ENCODE data around the gene RFX4. TPM values are rescaled to one million over a fixed set of nuclear protein-coding genes. Genes with fewer than 3 reads are reported as not detected.

RFX4 gene
- total RNA-seq, 1 experiment from 2014 or later = not detected

- Histone ChIP-seq H3K27ac (ENCODE audit: low read depth, low read length) (no peak overlapping the region), H3K9ac (ENCODE audit: low read length) (no peak overlapping the region), H3K27me3 (ENCODE audit: insufficient read depth, low read length) (peaks cover 16% of the 10 kb centered on the region; the same call in 1 of the 2 replicates), H3K4me1 (ENCODE audit: control insufficient read depth in 1 of 2, insufficient read depth in 2 of 2, low read length in 2 of 2) (no peaks in the 10 kb centered on the region), H2AFZ (ENCODE audit: low read depth, low read length, poor library complexity, severe bottlenecking) (no peak overlapping the region), H3K36me3 (ENCODE audit: control insufficient read depth in 1 of 2, insufficient read depth in 2 of 2, low read length in 2 of 2) (no peaks in the 10 kb centered on the region), H4K20me1 (ENCODE audit: insufficient read depth) (no peaks in the 10 kb centered on the region), H3K9me3 (ENCODE audit: control insufficient read depth in 1 of 2, insufficient read depth in 1 of 2, low read depth in 1 of 2, low read length in 2 of 2) (no peaks in the 10 kb centered on the region), H3K79me2 (ENCODE audit: insufficient read depth, low read length) (no peaks in the 10 kb centered on the region), H3K9me2 (ENCODE audit: insufficient read depth) (no peaks in the 10 kb centered on the region), H3K4me3 (replicated peaks in 1 of 2; ENCODE audit: low read depth in 1 of 2, low read length in 2 of 2) (no peak overlapping the region), H3K4me2 (ENCODE audit: low read length) (no peak overlapping the region)
- ATAC-seq (no peak), DNase-seq (ENCODE audit: low read depth, low spot score) (no peak)
- BruUV-seq (replicated peaks) = no TSS peak
- POLR2A ChIA-PET = no interaction called here
- CTCF ChIA-PET = no interaction called here
- RAD21 ChIA-PET (ENCODE audit: low non-redundant PET in 1 of 2, low total read pairs in 2 of 2, uncharacterized antibody in 2 of 2, unreplicated experiment in 2 of 2) = no interaction called here
- intact Hi-C loops (cut with micrococcal nuclease) = no loop called here
- TF ChIP-seq CTCF (IDR thresholded peaks at IDR 0.05 in 2 of 3, conservative IDR thresholded peaks at IDR 0.05 in 1 of 3; ENCODE audit: borderline replicate concordance in 1 of 3, insufficient read depth in 1 of 3, low read depth in 2 of 3, low read length in 2 of 3) = no peak
- no peak for TF ChIP-seq EZH2 (IDR thresholded peaks at IDR 0.05)
- TF ChIP-seq SIN3A (IDR thresholded peaks at IDR 0.05; ENCODE audit: low read depth) = no peak
- TF ChIP-seq ZFX (IDR thresholded peaks at IDR 0.05) = no peak
- TF ChIP-seq TCF7L2 (IDR thresholded peaks at IDR 0.05; ENCODE audit: borderline replicate concordance, extremely low read depth, insufficient read depth, insufficient read length) = no peak
- no peak for TF ChIP-seq MAX (IDR thresholded peaks at IDR 0.05)
- TF ChIP-seq FOSL1 (IDR thresholded peaks at IDR 0.05; ENCODE audit: low read depth) = no peak
- no peak for TF ChIP-seq EZH2phosphoT487 (IDR thresholded peaks at IDR 0.05; ENCODE audit: borderline replicate concordance)
- TF ChIP-seq YY1 (IDR thresholded peaks at IDR 0.05; ENCODE audit: extremely low read depth, insufficient replicate concordance, low read depth, low read length) = no peak
- no peak for TF ChIP-seq RAD21 (IDR thresholded peaks at IDR 0.05; ENCODE audit: low read depth)
- no peak for TF ChIP-seq SRF (IDR thresholded peaks at IDR 0.05; ENCODE audit: low read depth)
- TF ChIP-seq JUND (IDR thresholded peaks at IDR 0.05) = no peak
Measured at GRCh38 chr12:106586278-106586802, 3.5 kb downstream of the RFX4 start.

Measured in HCT116 (cell line).